K562 (cell line): ENCODE measurements around the gene MEGF11. TPM values are rescaled to one million over a fixed set of nuclear protein-coding genes. Genes with fewer than 3 reads are reported as not detected.

ENCODE experiments used
- ADNP ChIP-seq: fragments of 200-800 bp; sonication (Bioruptor generic); IDR thresholded peaks from 2 replicates; pipeline ENCODE4 v1.6.1; 2016; ENCODE audit warnings: missing genetic modification characterization, missing compliant biosample characterization
- ATF6 ChIP-seq: sonication (generic); formaldehyde crosslinking; IDR thresholded peaks from 2 replicates; pipeline ENCODE4 v1.4.0; 2020; ENCODE audit warnings: mild to moderate bottlenecking, missing genetic modification reagents
- CBX3 ChIP-seq, 2 experiments: IDR thresholded peaks; 1 replicate in 1 of 2; 2 replicates in 1 of 2; pipeline ENCODE4 v1.6.1; 2012; ENCODE audit warnings: inconsistent platforms in 2 of 2, low read length in 2 of 2, borderline replicate concordance in 1 of 2, control low read depth in 1 of 2
- CCNT2 ChIP-seq: IDR thresholded peaks from 2 replicates; pipeline ENCODE4 v1.6.1; 2011; ENCODE audit warnings: borderline replicate concordance, low read depth, mild to moderate bottlenecking, moderate library complexity, mixed read lengths, low read length; ENCODE audit not compliant: insufficient read length; ENCODE audit errors: extremely low read depth
- FOSL1 ChIP-seq: fragments of 200-800 bp; sonication (Bioruptor generic); conservative IDR thresholded peaks from 2 replicates; pipeline ENCODE4 v1.6.1; 2016; ENCODE audit warnings: missing genetic modification characterization, missing compliant biosample characterization
- GMEB1 ChIP-seq: fragments of 250-450 bp; sonication (Bioruptor Pico); IDR thresholded peaks from 2 replicates; pipeline ENCODE4 v1.4.0; 2020; ENCODE audit warnings: mild to moderate bottlenecking
- KLF1 ChIP-seq: fragments of 450-650 bp; IDR thresholded peaks from 2 replicates; pipeline ENCODE4 v1.6.1; 2016; ENCODE audit warnings: missing genetic modification characterization, missing compliant biosample characterization
- NFE2L1 ChIP-seq: fragments of 450-650 bp; IDR thresholded peaks from 2 replicates; pipeline ENCODE4 v1.6.1; 2016; ENCODE audit warnings: missing genetic modification characterization, low read depth, mild to moderate bottlenecking, missing compliant biosample characterization, moderate library complexity, borderline replicate concordance
- NR2C2 ChIP-seq, 2 experiments: fragments of 200-800 bp in 1 of 2; sonication (Bioruptor generic) in 1 of 2; sonication (generic) in 1 of 2; formaldehyde crosslinking in 1 of 2; IDR thresholded peaks; 2 replicates each; pipeline versions ENCODE4 v1.6.1 to v1.8.0; 2016 to 2022; ENCODE audit warnings: mild to moderate bottlenecking in 1 of 2, missing compliant biosample characterization in 1 of 2, missing genetic modification characterization in 1 of 2, missing genetic modification reagents in 1 of 2
- TRIM28 ChIP-seq: fragments of 450-650 bp; IDR thresholded peaks from 2 replicates; pipeline ENCODE4 v1.6.1; 2017
- TSC22D4 ChIP-seq: fragments of 450-650 bp; IDR thresholded peaks from 2 replicates; pipeline ENCODE4 v1.6.1; 2016; ENCODE audit warnings: missing genetic modification characterization, missing biosample characterization, control low read depth
- ZBTB12 ChIP-seq: fragments of 250-450 bp; sonication (Bioruptor Pico); IDR thresholded peaks from 2 replicates; pipeline ENCODE4 v1.4.0; 2020
- ZC3H4 ChIP-seq: sonication (generic); formaldehyde crosslinking; IDR thresholded peaks from 2 replicates; pipeline ENCODE4 v1.9.0; 2021; ENCODE audit warnings: missing genetic modification reagents, borderline replicate concordance
- ZNF140 ChIP-seq: fragments of 250-450 bp; sonication (Bioruptor Pico); IDR thresholded peaks from 2 replicates; pipeline ENCODE4 v1.8.0; 2021; ENCODE audit warnings: moderate library complexity, mild to moderate bottlenecking, inconsistent platforms
- ZNF830 ChIP-seq: fragments of 250-450 bp; sonication (Bioruptor Pico); IDR thresholded peaks from 2 replicates; pipeline ENCODE4 v1.5.0; 2021; ENCODE audit warnings: mild to moderate bottlenecking
- polyA plus RNA-seq, 8 experiments: library from polyadenylated mRNA; depleted of rRNA in 4 of 8; stranded (reverse) in 5 of 8; unstranded in 3 of 8; fragments of >200 nt; fragmentation: Nextera tagmentation in 2 of 8; fragmentation: Illumina TruSeq in 1 of 8; extraction: Ambion mirVana in 2 of 8; extraction: Trizol in 1 of 8; gene quantifications; 2 replicates each; pipeline versions ENCODE4 v1.2.1 to v1.2.3, GENCODE V29; 2011 to 2014; ENCODE audit warnings: inconsistent platforms in 1 of 8, missing spikeins in 1 of 8
- total RNA-seq, 7 experiments: library from RNA; depleted of rRNA in 6 of 7; stranded (reverse); fragments of >200 nt in 6 of 7; fragmentation: Illumina TruSeq in 2 of 7; extraction: Trizol in 2 of 7; gene quantifications; 2 replicates each; pipeline versions ENCODE4 v1.2.1 to v1.2.3, GENCODE V29; 2011 to 2021; ENCODE audit warnings: low replicate concordance in 1 of 7
- TF ChIP-seq, protein P1 (sequence below), 2 experiments: fragments of 450-650 bp; conservative IDR thresholded peaks; 2 replicates each; pipeline ENCODE4 v1.6.1; 2017; ENCODE audit warnings: mild to moderate bottlenecking in 2 of 2, moderate library complexity in 2 of 2
- TF ChIP-seq, protein P2 (sequence below): sonication (generic); formaldehyde crosslinking; IDR thresholded peaks from 2 replicates; pipeline ENCODE4 v1.8.1; 2023; ENCODE audit warnings: mild to moderate bottlenecking, missing genetic modification reagents

MEGF11 gene
- total and polyA plus RNA-seq, 9 of the 15 experiments (the other 6 are each of a cell fraction or from before 2014, with no cell fraction given) = 0.06 to 0.23 (median 0.20) TPM; not detected in 6

GRCh38 chr15:66294157-66294931, 40.8 kb upstream of the MEGF11 start (continued):
- TF ChIP-seq CCNT2 = no peak
- TF ChIP-seq ATF6 (CRISPR knock-in tag) = peak; percentile 78; the same call in 1 of the 2 replicates
- TF ChIP-seq GMEB1 = no peak
- TF ChIP-seq, protein P1, sequence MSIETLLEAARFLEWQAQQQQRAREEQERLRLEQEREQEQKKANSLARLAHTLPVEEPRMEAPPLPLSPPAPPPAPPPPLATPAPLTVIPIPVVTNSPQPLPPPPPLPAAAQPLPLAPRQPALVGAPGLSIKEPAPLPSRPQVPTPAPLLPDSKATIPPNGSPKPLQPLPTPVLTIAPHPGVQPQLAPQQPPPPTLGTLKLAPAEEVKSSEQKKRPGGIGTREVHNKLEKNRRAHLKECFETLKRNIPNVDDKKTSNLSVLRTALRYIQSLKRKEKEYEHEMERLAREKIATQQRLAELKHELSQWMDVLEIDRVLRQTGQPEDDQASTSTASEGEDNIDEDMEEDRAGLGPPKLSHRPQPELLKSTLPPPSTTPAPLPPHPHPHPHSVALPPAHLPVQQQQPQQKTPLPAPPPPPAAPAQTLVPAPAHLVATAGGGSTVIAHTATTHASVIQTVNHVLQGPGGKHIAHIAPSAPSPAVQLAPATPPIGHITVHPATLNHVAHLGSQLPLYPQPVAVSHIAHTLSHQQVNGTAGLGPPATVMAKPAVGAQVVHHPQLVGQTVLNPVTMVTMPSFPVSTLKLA (conservative IDR thresholded peaks at IDR 0.05) = peak; percentile 44 to 71; a peak in 3 of 4 replicates
- TF ChIP-seq, protein P2, sequence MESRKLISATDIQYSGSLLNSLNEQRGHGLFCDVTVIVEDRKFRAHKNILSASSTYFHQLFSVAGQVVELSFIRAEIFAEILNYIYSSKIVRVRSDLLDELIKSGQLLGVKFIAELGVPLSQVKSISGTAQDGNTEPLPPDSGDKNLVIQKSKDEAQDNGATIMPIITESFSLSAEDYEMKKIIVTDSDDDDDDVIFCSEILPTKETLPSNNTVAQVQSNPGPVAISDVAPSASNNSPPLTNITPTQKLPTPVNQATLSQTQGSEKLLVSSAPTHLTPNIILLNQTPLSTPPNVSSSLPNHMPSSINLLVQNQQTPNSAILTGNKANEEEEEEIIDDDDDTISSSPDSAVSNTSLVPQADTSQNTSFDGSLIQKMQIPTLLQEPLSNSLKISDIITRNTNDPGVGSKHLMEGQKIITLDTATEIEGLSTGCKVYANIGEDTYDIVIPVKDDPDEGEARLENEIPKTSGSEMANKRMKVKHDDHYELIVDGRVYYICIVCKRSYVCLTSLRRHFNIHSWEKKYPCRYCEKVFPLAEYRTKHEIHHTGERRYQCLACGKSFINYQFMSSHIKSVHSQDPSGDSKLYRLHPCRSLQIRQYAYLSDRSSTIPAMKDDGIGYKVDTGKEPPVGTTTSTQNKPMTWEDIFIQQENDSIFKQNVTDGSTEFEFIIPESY (CRISPR knock-in tag) = no peak
- TF ChIP-seq ADNP = no peak
- TF ChIP-seq NR2C2 (CRISPR knock-in tag; IDR thresholded peaks at IDR 0.05) = no peak
- TF ChIP-seq NR2C2 (tag; IDR thresholded peaks at IDR 0.05) = peak; percentile 71
- TF ChIP-seq TSC22D4 (tag) = no peak
- TF ChIP-seq NFE2L1 (tag) = no peak
- TF ChIP-seq ZNF140 = no peak
- no peak for TF ChIP-seq ZNF830 (CRISPR knock-in tag)
- 0 out of 3 replicates have a peak, but pooled peaks of 1 of the 2 experiments have one; percentile 38 for TF ChIP-seq CBX3 (IDR thresholded peaks at IDR 0.05; ENCODE audit: borderline replicate concordance in 1 of 2, low read length in 2 of 2)
- no peak for TF ChIP-seq ZBTB12 (CRISPR knock-in tag)
- TF ChIP-seq FOSL1 (tag) = 0 out of 2 replicates have a peak, but pooled peaks have one; percentile 36
- no peak for TF ChIP-seq TRIM28
- TF ChIP-seq ZC3H4 (CRISPR knock-in tag) = no peak
- no peak for TF ChIP-seq KLF1
